HG02840 (cell line): Measurements from ENCODE around the gene COA7.
"Not testable (repeated sequence)": the region's sequence is repeated elsewhere in the genome, so short reads cannot be mapped to it uniquely, and the experiment has no call there.

Source experiments
- ATAC-seq: cut with Tn5 transposase; IDR thresholded peaks from one replicate; pipeline ENCODE4 v1.9.1; 2021; ENCODE audit warnings: mild to moderate bottlenecking, moderate library complexity, moderate number of reproducible peaks; ENCODE audit not compliant: unreplicated experiment, low FRiP score

COA7 gene

GRCh38 chr1:52706941-52707926 is 9.1 kb upstream of the COA7 start:
- no peak for ATAC-seq

- no peak for ATAC-seq
Observed at GRCh38 chr1:52706136-52706670, 8.1 kb upstream of the COA7 start.

- peak; percentile 89 for ATAC-seq
Observed at GRCh38 chr1:52702886-52703787, 5.0 kb upstream of the COA7 start.

- ATAC-seq: no peak
Observed at GRCh38 chr1:52695627-52696026, 2.5 kb downstream of the COA7 start.

GRCh38 chr1:52693843-52694242 is 4.3 kb downstream of the COA7 start:
- no peak for ATAC-seq

- not testable (repeated sequence) for ATAC-seq
Observed at GRCh38 chr1:52693351-52693750, 4.8 kb downstream of the COA7 start.

GRCh38 chr1:52692697-52693096 is 5.5 kb downstream of the COA7 start:
- no peak for ATAC-seq

GRCh38 chr1:52691821-52692220 is 6.3 kb downstream of the COA7 start:
- no peak for ATAC-seq

- ATAC-seq: no peak
Observed at GRCh38 chr1:52686830-52687229, 11.3 kb downstream of the COA7 start.

GRCh38 chr1:52686261-52686751 is 11.8 kb downstream of the COA7 start:
- ATAC-seq: peak; percentile 78

GRCh38 chr1:52684545-52684944 is 13.6 kb downstream of the COA7 start:
- no peak for ATAC-seq

- no peak for ATAC-seq
Observed at GRCh38 chr1:52683367-52683940, 14.7 kb downstream of the COA7 start.

- no peak for ATAC-seq
Observed at GRCh38 chr1:52681136-52681535, 17.0 kb downstream of the COA7 start.

- no peak for ATAC-seq
Observed at GRCh38 chr1:52680353-52680752, 17.8 kb downstream of the COA7 start.

- ATAC-seq: no peak
Observed at GRCh38 chr1:52679498-52679897, 18.6 kb downstream of the COA7 start.

GRCh38 chr1:52679048-52679447 is 19.1 kb downstream of the COA7 start:
- ATAC-seq: no peak

- ATAC-seq: no peak
Observed at GRCh38 chr1:52677076-52677806, 20.9 kb downstream of the COA7 start.

- no peak for ATAC-seq
Observed at GRCh38 chr1:52676249-52676903, 21.8 kb downstream of the COA7 start.
